G401 (cell line): Measurements from ENCODE around the gene PDIA5. TPM values are rescaled to one million over a fixed set of nuclear protein-coding genes. Genes with fewer than 3 reads are reported as not detected.
"Not testable (repeated sequence)": the region's sequence is repeated elsewhere in the genome, so short reads cannot be mapped to it uniquely, and the experiment has no call there.

Experiments used
- DNase-seq: peaks from one replicate; pipeline ENCODE4 v3.0.0-alpha.2; 2015; ENCODE audit warnings: low spot score
- in situ Hi-C: cut with HindIII; loops from 2 replicates; pipeline ENCODE4 v1.10.0; 2016; ENCODE audit warnings: low sequenced_read_pairs, mixed read lengths
- total RNA-seq: library from RNA; depleted of rRNA; stranded (reverse); fragments of >200 nt; shearing (Covaris generic); gene quantifications from 2 replicates; pipeline ENCODE4 v1.2.3, GENCODE V29; 2014

Gene PDIA5
- total RNA-seq, 1 experiment from 2014 or later: 26.4 TPM

- no peak for DNase-seq
- in situ Hi-C loops: no loop called here
Measured at GRCh38 chr3:123129532-123129931, 62.7 kb downstream of the PDIA5 start.

GRCh38 chr3:123130079-123130750, 63.4 kb downstream of the PDIA5 start:
- DNase-seq: no peak
- in situ Hi-C loops: no loop called here

GRCh38 chr3:123134671-123135070, 67.8 kb downstream of the PDIA5 start:
- in situ Hi-C loops: no loop called here
- DNase-seq: no peak

- in situ Hi-C loops: no loop called here
Measured at GRCh38 chr3:123137001-123137400, 70.2 kb downstream of the PDIA5 start.

GRCh38 chr3:123138839-123139444, 72.1 kb downstream of the PDIA5 start:
- in situ Hi-C loops: no loop called here
- DNase-seq: no peak

More at GRCh38 chr3:123137001-123137400, 70.2 kb downstream of the PDIA5 start:
- no peak for DNase-seq

GRCh38 chr3:123139522-123139921, 72.7 kb downstream of the PDIA5 start:
- in situ Hi-C loops: no loop called here
- no peak for DNase-seq

GRCh38 chr3:123140550-123140949, 73.7 kb downstream of the PDIA5 start:
- in situ Hi-C loops: no loop called here
- no peak for DNase-seq

GRCh38 chr3:123141276-123141675, 74.5 kb downstream of the PDIA5 start:
- in situ Hi-C loops: no loop called here

GRCh38 chr3:123143669-123144411, 77.0 kb downstream of the PDIA5 start:
- DNase-seq: no peak
- in situ Hi-C loops: no loop called here

More at GRCh38 chr3:123141276-123141675, 74.5 kb downstream of the PDIA5 start:
- DNase-seq: no peak

GRCh38 chr3:123147754-123148535, 81.1 kb downstream of the PDIA5 start:
- DNase-seq: no peak
- in situ Hi-C loops: no loop called here

- in situ Hi-C loops: no loop called here
- DNase-seq: no peak
Measured at GRCh38 chr3:123148772-123149171, 81.9 kb downstream of the PDIA5 start.

- in situ Hi-C loops: no loop called here
- DNase-seq: no peak
Measured at GRCh38 chr3:123149525-123149924, 82.7 kb downstream of the PDIA5 start.

GRCh38 chr3:123150449-123151215, 83.8 kb downstream of the PDIA5 start:
- in situ Hi-C loops: no loop called here
- no peak for DNase-seq

GRCh38 chr3:123151251-123151705, 84.5 kb downstream of the PDIA5 start:
- no peak for DNase-seq

GRCh38 chr3:123151853-123152420, 85.1 kb downstream of the PDIA5 start:
- DNase-seq, in situ Hi-C loops: not testable (repeated sequence)

More at GRCh38 chr3:123151251-123151705, 84.5 kb downstream of the PDIA5 start:
- in situ Hi-C loops: no loop called here

- DNase-seq: peak; percentile 6
Measured at GRCh38 chr3:123152687-123153086, 85.9 kb downstream of the PDIA5 start.

GRCh38 chr3:123153125-123154019, 86.5 kb downstream of the PDIA5 start:
- in situ Hi-C loops: no loop called here
- no peak for DNase-seq

More at GRCh38 chr3:123152687-123153086, 85.9 kb downstream of the PDIA5 start:
- in situ Hi-C loops: no loop called here
